K562 (cell line): ENCODE measurements around the gene MYCL. TPM values are rescaled to one million over a fixed set of nuclear protein-coding genes. Genes with fewer than 3 reads are reported as not detected.

Experiments
- ARID2 ChIP-seq: fragments of 450-650 bp; IDR thresholded peaks from 2 replicates; pipeline ENCODE4 v1.6.1; 2017; ENCODE audit warnings: antibody characterized with exemption, mild to moderate bottlenecking
- ELK3 ChIP-seq: fragments of 450-650 bp; formaldehyde crosslinking; IDR thresholded peaks from 2 replicates; pipeline ENCODE4 v1.4.0; 2020; ENCODE audit warnings: mild to moderate bottlenecking
- GATA2 ChIP-seq: sonication (generic); formaldehyde crosslinking; IDR thresholded peaks from 2 replicates; pipeline ENCODE4 v1.4.0; 2020; ENCODE audit warnings: mild to moderate bottlenecking, missing genetic modification reagents
- GTF2A2 ChIP-seq: IDR thresholded peaks from 2 replicates; pipeline ENCODE4 v1.6.1; 2016; ENCODE audit warnings: mild to moderate bottlenecking, missing genetic modification characterization, missing compliant biosample characterization
- HEY1 ChIP-seq: fragments of 250-450 bp; sonication (Bioruptor Pico); IDR thresholded peaks from 2 replicates; pipeline ENCODE4 v1.5.0; 2020; ENCODE audit warnings: mild to moderate bottlenecking, moderate library complexity, borderline replicate concordance
- MAFK ChIP-seq: IDR thresholded peaks from 2 replicates; pipeline ENCODE4 v1.6.1; 2011; ENCODE audit warnings: low read length, improper control_type of control experiment
- PHB2 ChIP-seq: fragments of 450-650 bp; IDR thresholded peaks from 2 replicates; pipeline ENCODE4 v1.6.1; 2017; ENCODE audit warnings: low read depth
- PHF21A ChIP-seq: fragments of 450-650 bp; IDR thresholded peaks from 2 replicates; pipeline ENCODE4 v1.6.1; 2017; ENCODE audit warnings: low read depth, borderline replicate concordance
- POLR2B ChIP-seq: fragments of 450-650 bp; IDR thresholded peaks from 2 replicates; pipeline ENCODE4 v1.6.1; 2018; ENCODE audit warnings: low read depth; ENCODE audit not compliant: partially characterized antibody
- RAD21 ChIP-seq, 2 experiments: fragments of 250-450 bp in 1 of 2; fragments of 450-650 bp in 1 of 2; sonication (Bioruptor Pico) in 1 of 2; formaldehyde crosslinking in 1 of 2; IDR thresholded peaks in 1 of 2; conservative IDR thresholded peaks in 1 of 2; 2 replicates each; pipeline versions ENCODE4 v1.4.0 to v1.8.0; 2020 to 2022; ENCODE audit warnings: mild to moderate bottlenecking in 2 of 2, moderate library complexity in 1 of 2
- RBFOX2 ChIP-seq: fragments of 200-400 bp; formaldehyde crosslinking; IDR thresholded peaks from 2 replicates; pipeline ENCODE4 v1.6.1; 2017; ENCODE audit warnings: low read depth, mild to moderate bottlenecking, low read length, moderate library complexity
- SMARCA5 ChIP-seq: fragments of 450-650 bp; IDR thresholded peaks from 2 replicates; pipeline ENCODE4 v1.6.1; 2016
- SRSF1 ChIP-seq: fragments of 200-400 bp; formaldehyde crosslinking; IDR thresholded peaks from 2 replicates; pipeline ENCODE4 v1.6.1; 2017; ENCODE audit warnings: mild to moderate bottlenecking, low read depth, low read length, moderate library complexity
- XRCC3 ChIP-seq: fragments of 450-650 bp; IDR thresholded peaks from 2 replicates; pipeline ENCODE4 v1.6.1; 2017; ENCODE audit warnings: mild to moderate bottlenecking, moderate library complexity
- ZBTB17 ChIP-seq: fragments of 450-650 bp; formaldehyde crosslinking; IDR thresholded peaks from 2 replicates; pipeline ENCODE4 v1.4.0; 2020; ENCODE audit warnings: mild to moderate bottlenecking
- ZBTB8A ChIP-seq: fragments of 450-650 bp; IDR thresholded peaks from 2 replicates; pipeline ENCODE4 v1.6.1; 2018; ENCODE audit warnings: mild to moderate bottlenecking, moderate library complexity; ENCODE audit not compliant: partially characterized antibody
- ZFP36 ChIP-seq: fragments of 150-350 bp; IDR thresholded peaks from 2 replicates; pipeline ENCODE4 v1.6.1; 2018; ENCODE audit warnings: low read length, low read depth; ENCODE audit not compliant: partially characterized antibody
- ZMIZ1 ChIP-seq, 2 experiments: fragments of 150-350 bp in 1 of 2; IDR thresholded peaks; 2 replicates each; pipeline ENCODE4 v1.6.1; 2012 to 2016; ENCODE audit warnings: low read depth in 2 of 2, low read length in 2 of 2, mild to moderate bottlenecking in 1 of 2, moderate library complexity in 1 of 2
- ZNF444 ChIP-seq: fragments of 250-450 bp; sonication (Bioruptor Pico); IDR thresholded peaks from 2 replicates; pipeline ENCODE4 v1.4.0; 2020; ENCODE audit warnings: mild to moderate bottlenecking, moderate library complexity
- ZNF609 ChIP-seq: sonication (generic); formaldehyde crosslinking; IDR thresholded peaks from 2 replicates; pipeline ENCODE4 v1.8.1; 2023; ENCODE audit warnings: missing genetic modification reagents, mild to moderate bottlenecking, borderline replicate concordance
- ZNF696 ChIP-seq: fragments of 250-450 bp; sonication (Bioruptor Pico); conservative IDR thresholded peaks from 2 replicates; pipeline ENCODE4 v1.4.0; 2020; ENCODE audit warnings: mild to moderate bottlenecking, moderate library complexity
- ZNF699 ChIP-seq: fragments of 250-450 bp; sonication (Bioruptor Pico); IDR thresholded peaks from 2 replicates; pipeline ENCODE4 v1.8.0; 2021; ENCODE audit warnings: mild to moderate bottlenecking, moderate library complexity; ENCODE audit not compliant: insufficient replicate concordance
- polyA plus RNA-seq, 8 experiments: library from polyadenylated mRNA; depleted of rRNA in 4 of 8; stranded (reverse) in 5 of 8; unstranded in 3 of 8; fragments of >200 nt; fragmentation: Nextera tagmentation in 2 of 8; fragmentation: Illumina TruSeq in 1 of 8; extraction: Ambion mirVana in 2 of 8; extraction: Trizol in 1 of 8; gene quantifications; 2 replicates each; pipeline versions ENCODE4 v1.2.1 to v1.2.3, GENCODE V29; 2011 to 2014; ENCODE audit warnings: inconsistent platforms in 1 of 8, missing spikeins in 1 of 8
- total RNA-seq, 7 experiments: library from RNA; depleted of rRNA in 6 of 7; stranded (reverse); fragments of >200 nt in 6 of 7; fragmentation: Illumina TruSeq in 2 of 7; extraction: Trizol in 2 of 7; gene quantifications; 2 replicates each; pipeline versions ENCODE4 v1.2.1 to v1.2.3, GENCODE V29; 2011 to 2021; ENCODE audit warnings: low replicate concordance in 1 of 7

Gene MYCL
- total and polyA plus RNA-seq, 9 of the 15 experiments (the other 6 are each of a cell fraction or from before 2014, with no cell fraction given) = 3.5 to 22.0 (median 12.8) TPM

GRCh38 chr1:39865762-39866161, 36.0 kb downstream of the MYCL start (continued):
- TF ChIP-seq ELK3 (CRISPR knock-in tag) (no peak), ZNF609 (CRISPR knock-in tag) (no peak), GATA2 (CRISPR knock-in tag) (no peak), ZNF696 (CRISPR knock-in tag) (no peak), SRSF1 (no peak), XRCC3 (no peak), ARID2 (no peak), HEY1 (CRISPR knock-in tag) (no peak), ZMIZ1 (IDR thresholded peaks at IDR 0.05; ENCODE audit: low read depth in 2 of 2, low read length in 2 of 2) (no peak), POLR2B (peak; percentile 54), GTF2A2 (no peak), RBFOX2 (no peak), ZNF699 (no peak), ZBTB8A (no peak), MAFK (no peak), ZNF444 (no peak), ZBTB17 (CRISPR knock-in tag) (no peak), PHB2 (peak; percentile 28; the same call in 1 of the 2 replicates), RAD21 (CRISPR knock-in tag; conservative IDR thresholded peaks at IDR 0.05 in 1 of 2, IDR thresholded peaks at IDR 0.05 in 1 of 2) (no peak), PHF21A (no peak), SMARCA5 (0 out of 2 replicates have a peak, but pooled peaks have one; percentile 25), ZFP36 (no peak)
